GM12878 (cell line): Measurements from ENCODE around the gene TIMM8A. TPM values are rescaled to one million over a fixed set of nuclear protein-coding genes. Genes with fewer than 3 reads are reported as not detected.

ENCODE experiments used
- BCL11A ChIP-seq: IDR thresholded peaks from 2 replicates; pipeline ENCODE4 v1.6.1; 2011; ENCODE audit warnings: low read depth, low read length
- BMI1 ChIP-seq: fragments of 450-650 bp; IDR thresholded peaks from 2 replicates; pipeline ENCODE4 v1.6.1; 2016; ENCODE audit warnings: mild to moderate bottlenecking, moderate library complexity, borderline replicate concordance
- BRCA1 ChIP-seq: IDR thresholded peaks from 2 replicates; pipeline ENCODE4 v1.6.1; 2011; ENCODE audit warnings: low read depth, low read length, improper control_type of control experiment
- ESRRA ChIP-seq: IDR thresholded peaks from 2 replicates; pipeline ENCODE4 v1.6.1; 2012; ENCODE audit warnings: mild to moderate bottlenecking, low read length, improper control_type of control experiment
- HDAC2 ChIP-seq: fragments of 200-600 bp; sonication (generic); IDR thresholded peaks from 2 replicates; pipeline ENCODE4 v1.6.1; 2017
- HDAC6 ChIP-seq: fragments of 200-600 bp; sonication (generic); IDR thresholded peaks from one replicate; pipeline ENCODE4 v1.8.0; 2017; ENCODE audit warnings: antibody characterized with exemption; ENCODE audit not compliant: unreplicated experiment
- MEF2B ChIP-seq: fragments of 450-650 bp; IDR thresholded peaks from 2 replicates; pipeline ENCODE4 v1.6.1; 2018; ENCODE audit warnings: mild to moderate bottlenecking, moderate library complexity; ENCODE audit not compliant: partially characterized antibody, poor library complexity, severe bottlenecking
- NFXL1 ChIP-seq: fragments of 450-650 bp; IDR thresholded peaks from 2 replicates; pipeline ENCODE4 v1.6.1; 2017; ENCODE audit warnings: antibody characterized with exemption, mild to moderate bottlenecking, borderline replicate concordance
- NR2F1 ChIP-seq: fragments of 450-650 bp; conservative IDR thresholded peaks from 2 replicates; pipeline ENCODE4 v1.6.1; 2017; ENCODE audit warnings: mild to moderate bottlenecking
- POU2F2 ChIP-seq: IDR thresholded peaks from 3 replicates; pipeline ENCODE4 v1.6.1; 2011; ENCODE audit warnings: low read depth, mild to moderate bottlenecking, low read length, borderline replicate concordance
- RAD51 ChIP-seq: fragments of 450-650 bp; IDR thresholded peaks from 2 replicates; pipeline ENCODE4 v1.6.1; 2016; ENCODE audit warnings: moderate library complexity, mild to moderate bottlenecking, inconsistent platforms
- RBBP5 ChIP-seq: fragments of 200-600 bp; sonication (generic); conservative IDR thresholded peaks from 2 replicates; pipeline ENCODE4 v1.6.1; 2016
- SMAD5 ChIP-seq: IDR thresholded peaks from 2 replicates; pipeline ENCODE4 v1.6.1; 2016; ENCODE audit warnings: antibody characterized with exemption, low read depth
- SMC3 ChIP-seq: IDR thresholded peaks from 2 replicates; pipeline ENCODE4 v1.6.1; 2011; ENCODE audit warnings: low read length, improper control_type of control experiment, borderline replicate concordance
- SRF ChIP-seq, 2 experiments: IDR thresholded peaks; 2 replicates each; pipeline ENCODE4 v1.6.1; 2011; ENCODE audit warnings: low read depth in 2 of 2, low read length in 2 of 2, mild to moderate bottlenecking in 1 of 2, moderate library complexity in 1 of 2
- SUZ12 ChIP-seq: fragments of 200-600 bp; sonication (generic); IDR thresholded peaks from one replicate; pipeline ENCODE4 v1.6.1; 2018; ENCODE audit warnings: antibody characterized with exemption, mild to moderate bottlenecking; ENCODE audit not compliant: unreplicated experiment
- TCF7 ChIP-seq: IDR thresholded peaks from 2 replicates; pipeline ENCODE4 v1.6.1; 2014; ENCODE audit warnings: antibody characterized with exemption, borderline replicate concordance
- YY1 ChIP-seq: IDR thresholded peaks from 2 replicates; pipeline ENCODE4 v1.6.1; 2011; ENCODE audit warnings: low read depth, mild to moderate bottlenecking, low read length
- ZNF384 ChIP-seq: IDR thresholded peaks from 2 replicates; pipeline ENCODE4 v1.6.1; 2012; ENCODE audit warnings: low read depth, mild to moderate bottlenecking, low read length, improper control_type of control experiment, borderline replicate concordance
- ZNF622 ChIP-seq: fragments of 450-650 bp; IDR thresholded peaks from 2 replicates; pipeline ENCODE4 v1.6.1; 2017; ENCODE audit warnings: mild to moderate bottlenecking, inconsistent platforms
- polyA plus RNA-seq, 11 experiments: library from polyadenylated mRNA; depleted of rRNA in 4 of 11; unstranded in 6 of 11; stranded (reverse) in 5 of 11; fragments of >200 nt; fragmentation: Nextera tagmentation in 4 of 11; fragmentation: Illumina TruSeq in 1 of 11; extraction: Ambion mirVana in 4 of 11; extraction: Trizol in 1 of 11; gene quantifications; 1 replicate in 1 of 11; 2 replicates in 10 of 11; pipeline versions ENCODE4 v1.2.1 to v1.2.3, GENCODE V29; 2011 to 2016; ENCODE audit warnings: inconsistent platforms in 2 of 11, missing spikeins in 2 of 11, low read depth in 1 of 11
- total RNA-seq, 4 experiments: library from RNA; depleted of rRNA in 3 of 4; stranded (reverse); fragments of >200 nt in 3 of 4; fragmentation: Illumina TruSeq in 1 of 4; extraction: Trizol in 1 of 4; gene quantifications; 2 replicates each; pipeline versions ENCODE4 v1.2.1 to v1.2.3, GENCODE V29; 2013 to 2021
- TF ChIP-seq, protein P1 (sequence below): IDR thresholded peaks from 2 replicates; pipeline ENCODE4 v1.6.1; 2012; ENCODE audit warnings: mild to moderate bottlenecking, low read depth, low read length
- TF ChIP-seq, protein P2 (sequence below): IDR thresholded peaks from 2 replicates; pipeline ENCODE4 v1.6.1; 2012; ENCODE audit warnings: low read depth, low read length, improper control_type of control experiment
- TF ChIP-seq, protein P3 (sequence below): IDR thresholded peaks from 2 replicates; pipeline ENCODE4 v1.6.1; 2011; ENCODE audit warnings: borderline replicate concordance, low read depth, mild to moderate bottlenecking, moderate library complexity, low read length; ENCODE audit not compliant: insufficient read depth, poor library complexity, severe bottlenecking
- TF ChIP-seq, protein P4 (sequence below), 3 experiments: IDR thresholded peaks in 2 of 3; conservative IDR thresholded peaks in 1 of 3; 2 replicates each; pipeline ENCODE4 v1.5.1; 2011; ENCODE audit warnings: low read depth in 3 of 3, low read length in 3 of 3, mild to moderate bottlenecking in 3 of 3, control low read depth in 2 of 3, moderate library complexity in 2 of 3, inconsistent platforms in 1 of 3, mixed read lengths in 1 of 3; ENCODE audit not compliant: control insufficient read depth in 2 of 3, insufficient read depth in 1 of 3; ENCODE audit errors: extremely low read depth in 1 of 3

The TIMM8A gene
- total and polyA plus RNA-seq, 10 of the 15 experiments (the other 5 are each of a cell fraction or from before 2014, with no cell fraction given), result 6.7 to 92.7 (median 26.5) TPM

DNA sequence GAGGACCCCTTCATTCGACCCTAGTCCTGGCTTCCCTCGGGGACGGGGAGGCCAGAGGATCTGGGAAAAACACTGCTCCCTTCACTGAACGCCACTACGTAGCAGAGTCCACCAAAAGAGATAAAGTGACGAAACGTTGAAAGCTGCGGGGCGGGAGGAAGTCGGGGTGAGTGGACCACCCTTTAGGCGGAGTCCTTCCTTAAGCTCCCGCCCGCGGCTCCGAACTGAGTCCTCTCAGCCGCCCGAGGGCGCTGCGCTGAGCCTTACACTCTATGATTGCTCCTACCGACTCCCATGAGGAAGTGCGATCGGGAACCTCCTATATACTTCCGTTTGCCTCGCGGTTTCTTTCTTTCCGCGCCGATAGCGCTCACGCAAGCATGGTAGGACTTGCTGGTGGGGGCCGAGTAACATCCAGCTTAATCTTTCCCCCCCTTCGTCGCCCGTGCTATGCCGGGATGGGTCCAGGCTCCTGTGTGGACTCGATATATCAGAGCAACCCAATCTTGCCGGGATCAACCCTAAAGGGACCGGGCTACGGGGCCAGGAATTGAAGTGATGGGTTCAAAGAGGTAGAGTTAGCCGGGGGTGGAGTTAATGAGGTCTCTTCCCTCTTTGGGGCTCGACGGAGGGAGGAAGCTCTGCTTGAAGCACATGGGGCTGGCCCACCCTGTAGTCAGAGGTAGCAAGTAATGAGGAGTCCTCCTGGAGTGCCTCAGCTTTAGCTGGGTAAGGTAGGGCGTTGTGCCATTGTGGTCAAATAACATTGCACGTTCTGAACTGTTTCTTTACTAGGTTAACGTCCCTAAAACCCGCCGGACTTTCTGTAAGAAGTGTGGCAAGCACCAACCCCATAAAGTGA, 42.4 kb upstream of the TIMM8A start, which contains the start of gene RPL36A (continued):
- TF ChIP-seq, protein P1, sequence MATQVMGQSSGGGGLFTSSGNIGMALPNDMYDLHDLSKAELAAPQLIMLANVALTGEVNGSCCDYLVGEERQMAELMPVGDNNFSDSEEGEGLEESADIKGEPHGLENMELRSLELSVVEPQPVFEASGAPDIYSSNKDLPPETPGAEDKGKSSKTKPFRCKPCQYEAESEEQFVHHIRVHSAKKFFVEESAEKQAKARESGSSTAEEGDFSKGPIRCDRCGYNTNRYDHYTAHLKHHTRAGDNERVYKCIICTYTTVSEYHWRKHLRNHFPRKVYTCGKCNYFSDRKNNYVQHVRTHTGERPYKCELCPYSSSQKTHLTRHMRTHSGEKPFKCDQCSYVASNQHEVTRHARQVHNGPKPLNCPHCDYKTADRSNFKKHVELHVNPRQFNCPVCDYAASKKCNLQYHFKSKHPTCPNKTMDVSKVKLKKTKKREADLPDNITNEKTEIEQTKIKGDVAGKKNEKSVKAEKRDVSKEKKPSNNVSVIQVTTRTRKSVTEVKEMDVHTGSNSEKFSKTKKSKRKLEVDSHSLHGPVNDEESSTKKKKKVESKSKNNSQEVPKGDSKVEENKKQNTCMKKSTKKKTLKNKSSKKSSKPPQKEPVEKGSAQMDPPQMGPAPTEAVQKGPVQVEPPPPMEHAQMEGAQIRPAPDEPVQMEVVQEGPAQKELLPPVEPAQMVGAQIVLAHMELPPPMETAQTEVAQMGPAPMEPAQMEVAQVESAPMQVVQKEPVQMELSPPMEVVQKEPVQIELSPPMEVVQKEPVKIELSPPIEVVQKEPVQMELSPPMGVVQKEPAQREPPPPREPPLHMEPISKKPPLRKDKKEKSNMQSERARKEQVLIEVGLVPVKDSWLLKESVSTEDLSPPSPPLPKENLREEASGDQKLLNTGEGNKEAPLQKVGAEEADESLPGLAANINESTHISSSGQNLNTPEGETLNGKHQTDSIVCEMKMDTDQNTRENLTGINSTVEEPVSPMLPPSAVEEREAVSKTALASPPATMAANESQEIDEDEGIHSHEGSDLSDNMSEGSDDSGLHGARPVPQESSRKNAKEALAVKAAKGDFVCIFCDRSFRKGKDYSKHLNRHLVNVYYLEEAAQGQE, result no peak; the same call in 1 of the 2 replicates
- TF ChIP-seq RBBP5 (no peak), ZNF384 (no peak; the same call in 1 of the 2 replicates), HDAC6 (peak; percentile 52), YY1 (peak; percentile 64), SMAD5 (peak; percentile 95), TCF7 (no peak), ZNF622 (no peak), MEF2B (peak; percentile 21), SRF (IDR thresholded peaks at IDR 0.05; ENCODE audit: low read depth in 2 of 2, low read length in 2 of 2) (no peak), POU2F2 (peak; percentile 93; the same call in 2 of the 3 replicates), BMI1 (no peak), HDAC2 (no peak), RAD51 (no peak), NFXL1 (no peak), SMC3 (0 out of 2 replicates have a peak, but pooled peaks have one; percentile 8), BCL11A (no peak), BRCA1 (no peak), SUZ12 (no peak), ESRRA (0 out of 2 replicates have a peak, but pooled peaks have one; percentile 38), NR2F1 (0 out of 2 replicates have a peak, but pooled peaks have one; percentile 35)
- TF ChIP-seq, protein P2, sequence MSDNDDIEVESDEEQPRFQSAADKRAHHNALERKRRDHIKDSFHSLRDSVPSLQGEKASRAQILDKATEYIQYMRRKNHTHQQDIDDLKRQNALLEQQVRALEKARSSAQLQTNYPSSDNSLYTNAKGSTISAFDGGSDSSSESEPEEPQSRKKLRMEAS, result peak; percentile 90
- TF ChIP-seq, protein P3, sequence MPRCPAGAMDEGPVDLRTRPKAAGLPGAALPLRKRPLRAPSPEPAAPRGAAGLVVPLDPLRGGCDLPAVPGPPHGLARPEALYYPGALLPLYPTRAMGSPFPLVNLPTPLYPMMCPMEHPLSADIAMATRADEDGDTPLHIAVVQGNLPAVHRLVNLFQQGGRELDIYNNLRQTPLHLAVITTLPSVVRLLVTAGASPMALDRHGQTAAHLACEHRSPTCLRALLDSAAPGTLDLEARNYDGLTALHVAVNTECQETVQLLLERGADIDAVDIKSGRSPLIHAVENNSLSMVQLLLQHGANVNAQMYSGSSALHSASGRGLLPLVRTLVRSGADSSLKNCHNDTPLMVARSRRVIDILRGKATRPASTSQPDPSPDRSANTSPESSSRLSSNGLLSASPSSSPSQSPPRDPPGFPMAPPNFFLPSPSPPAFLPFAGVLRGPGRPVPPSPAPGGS, result no peak
- TF ChIP-seq, protein P4, sequence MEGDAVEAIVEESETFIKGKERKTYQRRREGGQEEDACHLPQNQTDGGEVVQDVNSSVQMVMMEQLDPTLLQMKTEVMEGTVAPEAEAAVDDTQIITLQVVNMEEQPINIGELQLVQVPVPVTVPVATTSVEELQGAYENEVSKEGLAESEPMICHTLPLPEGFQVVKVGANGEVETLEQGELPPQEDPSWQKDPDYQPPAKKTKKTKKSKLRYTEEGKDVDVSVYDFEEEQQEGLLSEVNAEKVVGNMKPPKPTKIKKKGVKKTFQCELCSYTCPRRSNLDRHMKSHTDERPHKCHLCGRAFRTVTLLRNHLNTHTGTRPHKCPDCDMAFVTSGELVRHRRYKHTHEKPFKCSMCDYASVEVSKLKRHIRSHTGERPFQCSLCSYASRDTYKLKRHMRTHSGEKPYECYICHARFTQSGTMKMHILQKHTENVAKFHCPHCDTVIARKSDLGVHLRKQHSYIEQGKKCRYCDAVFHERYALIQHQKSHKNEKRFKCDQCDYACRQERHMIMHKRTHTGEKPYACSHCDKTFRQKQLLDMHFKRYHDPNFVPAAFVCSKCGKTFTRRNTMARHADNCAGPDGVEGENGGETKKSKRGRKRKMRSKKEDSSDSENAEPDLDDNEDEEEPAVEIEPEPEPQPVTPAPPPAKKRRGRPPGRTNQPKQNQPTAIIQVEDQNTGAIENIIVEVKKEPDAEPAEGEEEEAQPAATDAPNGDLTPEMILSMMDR (IDR thresholded peaks at IDR 0.05 in 2 of 3, conservative IDR thresholded peaks at IDR 0.05 in 1 of 3; ENCODE audit: control insufficient read depth in 2 of 3, extremely low read depth in 1 of 3, insufficient read depth in 1 of 3, low read depth in 3 of 3, low read length in 3 of 3), result peak; percentile 62 to 77 (median 74)
